M059J (cell line): ENCODE results near the gene COQ2. TPM values are rescaled to one million over a fixed set of nuclear protein-coding genes. Genes with fewer than 3 reads are reported as not detected.
"Not testable (repeated sequence)": the region's sequence is repeated elsewhere in the genome, so short reads cannot be mapped to it uniquely, and the experiment has no call there.

Source experiments
- DNase-seq: peaks from one replicate; pipeline ENCODE4 v3.0.0-alpha.2; 2012; ENCODE audit warnings: low read depth
- total RNA-seq: library from RNA; depleted of rRNA; stranded (reverse); fragments of >200 nt; shearing (Covaris generic); gene quantifications from 2 replicates; pipeline ENCODE4 v1.2.3, GENCODE V29; 2014

COQ2 gene
- total RNA-seq, 1 experiment from 2014 or later: 20.3 TPM

- DNase-seq: peak; percentile 51
Measured at GRCh38 chr4:83248486-83248885, 36.1 kb downstream of the COQ2 start.

GRCh38 chr4:83247415-83248357, 36.9 kb downstream of the COQ2 start:
- no peak for DNase-seq

- DNase-seq: no peak
Measured at GRCh38 chr4:83241132-83241531, 43.5 kb downstream of the COQ2 start.

- no peak for DNase-seq
Measured at GRCh38 chr4:83240379-83240875, 44.2 kb downstream of the COQ2 start.

GRCh38 chr4:83238393-83239248, 46.0 kb downstream of the COQ2 start:
- no peak for DNase-seq

- DNase-seq: no peak
Measured at GRCh38 chr4:83237591-83237990, 47.0 kb downstream of the COQ2 start.

GRCh38 chr4:83235645-83236133, 48.9 kb downstream of the COQ2 start:
- DNase-seq: not testable (repeated sequence)

- no peak for DNase-seq
Measured at GRCh38 chr4:83234902-83235644, 49.5 kb downstream of the COQ2 start.

GRCh38 chr4:83234387-83234786, 50.2 kb downstream of the COQ2 start:
- not testable (repeated sequence) for DNase-seq

- no peak for DNase-seq
Measured at GRCh38 chr4:83232082-83232481, 52.5 kb downstream of the COQ2 start.

- peak; percentile 88 for DNase-seq
Measured at GRCh38 chr4:83231620-83232076, 53.0 kb downstream of the COQ2 start.

- no peak for DNase-seq
Measured at GRCh38 chr4:83230928-83231327, 53.7 kb downstream of the COQ2 start.

GRCh38 chr4:83229791-83230190, 54.8 kb downstream of the COQ2 start:
- no peak for DNase-seq

- no peak for DNase-seq
Measured at GRCh38 chr4:83228231-83228630, 56.4 kb downstream of the COQ2 start.

GRCh38 chr4:83224502-83225197, 59.9 kb downstream of the COQ2 start:
- no peak for DNase-seq

GRCh38 chr4:83223781-83224180, 60.8 kb downstream of the COQ2 start:
- DNase-seq: no peak

GRCh38 chr4:83221897-83222441, 62.6 kb downstream of the COQ2 start:
- DNase-seq: no peak

GRCh38 chr4:83219344-83220331, 65.0 kb downstream of the COQ2 start:
- no peak for DNase-seq
